Right lobe of liver (tissue), 4 donors: Measurements from ENCODE around the gene P2RY12.

ENCODE experiments used
- CTCF ChIP-seq, 4 donors: fragments of 200-600 bp in 3 of 4; fragments of 450-650 bp in 1 of 4; IDR thresholded peaks; one replicate each; pipeline versions ENCODE4 v1.5.1 to v1.8.0; 2016 to 2022; ENCODE audit warnings: antibody characterized with exemption in 4 of 4, mild to moderate bottlenecking in 2 of 4
- POLR2A ChIP-seq: fragments of 450-650 bp; IDR thresholded peaks from one replicate; pipeline ENCODE4 v1.6.1; 2017; ENCODE audit warnings: antibody characterized with exemption, mild to moderate bottlenecking
- donor health status: DM: no; HTN: no; CAD: no.
- donor health status: DM: no; HTN: no; CAD: no.
- donor health status: DM: no; HTN: yes; CAD: no.

GRCh38 chr3:151432616-151433372 lies 48.2 kb upstream of the P2RY12 start:
- TF ChIP-seq CTCF (IDR thresholded peaks at IDR 0.05), result no peak
- no peak for TF ChIP-seq POLR2A
